WTC11 (cell line): ENCODE measurements around the gene UCK2. TPM values are rescaled to one million over a fixed set of nuclear protein-coding genes. Genes with fewer than 3 reads are reported as not detected.

Source experiments
- ATAC-seq: fragments of 200-7000 bp; cut with Tn5 transposase; 2 replicates; pipeline ENCODE4 v1.10.0; 2021; ENCODE audit warnings: mild to moderate bottlenecking, moderate library complexity
- CTCF ChIA-PET: fragments of 300-600 bp; sonication (Branson Sonifier 250); formaldehyde crosslinking; loops from one replicate; lab custom pipeline; 2021; ENCODE audit warnings: antibody characterized with exemption; lab: Charles Lee
- POLR2A ChIA-PET: fragments of 350-600 bp; sonication (Branson Sonifier 250); formaldehyde crosslinking; loops from one replicate; lab custom pipeline; 2021; ENCODE audit warnings: antibody characterized with exemption; lab: Charles Lee
- DNase-seq: peaks from one replicate; pipeline ENCODE4 v3.0.0; 2021; ENCODE audit warnings: low spot score
- H3K27ac Mint-ChIP-seq: 2 replicates; pipeline ENCODE4 v1.8.0; 2021; ENCODE audit warnings: mixed read lengths
- H3K27me3 Mint-ChIP-seq: 2 replicates; pipeline ENCODE4 v1.8.0; 2021; ENCODE audit warnings: low read depth, mild to moderate bottlenecking, moderate library complexity, mixed read lengths
- H3K36me3 Mint-ChIP-seq: 2 replicates; pipeline ENCODE4 v1.8.0; 2021; ENCODE audit warnings: mixed read lengths
- H3K4me1 Mint-ChIP-seq: 2 replicates; pipeline ENCODE4 v1.8.0; 2022; ENCODE audit warnings: mixed read lengths
- H3K4me3 Mint-ChIP-seq: 2 replicates; pipeline ENCODE4 v1.8.0; 2021; ENCODE audit warnings: mild to moderate bottlenecking, moderate library complexity, mixed read lengths
- H3K9me3 Mint-ChIP-seq: 2 replicates; pipeline ENCODE4 v1.8.0; 2021; ENCODE audit warnings: mixed read lengths
- CBFB ChIP-seq: sonication (generic); formaldehyde crosslinking; IDR thresholded peaks from 2 replicates; pipeline ENCODE4 v1.8.1; 2022; ENCODE audit warnings: mild to moderate bottlenecking, low read depth, missing genetic modification reagents
- E2F5 ChIP-seq: sonication (generic); formaldehyde crosslinking; IDR thresholded peaks from 2 replicates; pipeline ENCODE4 v1.8.1; 2022; ENCODE audit warnings: mild to moderate bottlenecking, moderate library complexity, missing genetic modification reagents
- ETV6 ChIP-seq: sonication (generic); formaldehyde crosslinking; IDR thresholded peaks from 2 replicates; pipeline ENCODE4 v1.8.1; 2022; ENCODE audit warnings: mild to moderate bottlenecking, missing genetic modification reagents
- GTF2I ChIP-seq: fragments of 250-450 bp; sonication (Bioruptor Pico); conservative IDR thresholded peaks from 2 replicates; pipeline ENCODE4 v1.4.0; 2021; ENCODE audit warnings: mild to moderate bottlenecking
- MYBL2 ChIP-seq: sonication (generic); formaldehyde crosslinking; IDR thresholded peaks from 2 replicates; pipeline ENCODE4 v1.8.1; 2023; ENCODE audit warnings: mild to moderate bottlenecking, moderate library complexity, missing genetic modification reagents
- NFYB ChIP-seq: sonication (generic); formaldehyde crosslinking; conservative IDR thresholded peaks from 2 replicates; pipeline ENCODE4 v1.8.0; 2022; ENCODE audit warnings: low read depth, missing genetic modification reagents
- OVOL2 ChIP-seq: fragments of 250-450 bp; sonication (Bioruptor Pico); IDR thresholded peaks from 2 replicates; pipeline ENCODE4 v1.9.0; 2021; ENCODE audit warnings: mild to moderate bottlenecking, borderline replicate concordance
- RORB ChIP-seq: fragments of 250-450 bp; sonication (Bioruptor Pico); IDR thresholded peaks from 2 replicates; pipeline ENCODE4 v1.9.0; 2021; ENCODE audit warnings: mild to moderate bottlenecking
- SOX15 ChIP-seq: fragments of 250-450 bp; sonication (Bioruptor Pico); IDR thresholded peaks from 2 replicates; pipeline ENCODE4 v1.9.0; 2021; ENCODE audit warnings: mild to moderate bottlenecking
- SP1 ChIP-seq: sonication (generic); formaldehyde crosslinking; conservative IDR thresholded peaks from 2 replicates; pipeline ENCODE4 v1.8.1; 2022; ENCODE audit warnings: missing genetic modification reagents
- STAT6 ChIP-seq: sonication (generic); formaldehyde crosslinking; conservative IDR thresholded peaks from 2 replicates; pipeline ENCODE4 v1.8.1; 2023; ENCODE audit warnings: mild to moderate bottlenecking, low read depth, missing genetic modification reagents, moderate library complexity
- TEAD4 ChIP-seq: sonication (generic); formaldehyde crosslinking; IDR thresholded peaks from 2 replicates; pipeline ENCODE4 v1.8.0; 2022; ENCODE audit warnings: mild to moderate bottlenecking, missing genetic modification reagents
- ZNF138 ChIP-seq: sonication (generic); formaldehyde crosslinking; conservative IDR thresholded peaks from 2 replicates; pipeline ENCODE4 v1.8.1; 2022; ENCODE audit warnings: mild to moderate bottlenecking, moderate library complexity, missing genetic modification reagents
- ZNF423 ChIP-seq: fragments of 250-450 bp; sonication (Bioruptor Pico); IDR thresholded peaks from 2 replicates; pipeline ENCODE4 v2.1.2; 2022; ENCODE audit warnings: mild to moderate bottlenecking, moderate library complexity
- total RNA-seq: library from RNA; stranded (reverse); gene quantifications from 3 replicates; pipeline ENCODE4 v1.2.3, GENCODE V29; 2021
- TF ChIP-seq, protein P1 (sequence below): sonication (generic); formaldehyde crosslinking; IDR thresholded peaks from 2 replicates; pipeline ENCODE4 v1.8.1; 2023; ENCODE audit warnings: mild to moderate bottlenecking, missing genetic modification reagents
- TF ChIP-seq, protein P2 (sequence below): sonication (generic); formaldehyde crosslinking; IDR thresholded peaks from 2 replicates; pipeline ENCODE4 v1.8.1; 2023; ENCODE audit warnings: mild to moderate bottlenecking, missing genetic modification reagents, moderate library complexity
- TF ChIP-seq, protein P3 (sequence below): sonication (generic); formaldehyde crosslinking; IDR thresholded peaks from 2 replicates; pipeline ENCODE4 v1.8.1; 2023; ENCODE audit warnings: mild to moderate bottlenecking, missing genetic modification reagents, moderate library complexity
- TF ChIP-seq, protein P4 (sequence below): fragments of 250-450 bp; sonication (Bioruptor Pico); IDR thresholded peaks from 2 replicates; pipeline ENCODE4 v1.9.0; 2021; ENCODE audit warnings: moderate library complexity, mild to moderate bottlenecking, inconsistent platforms, borderline replicate concordance

UCK2 gene
- total RNA-seq, 1 experiment from 2014 or later = 85.7 TPM

DNA sequence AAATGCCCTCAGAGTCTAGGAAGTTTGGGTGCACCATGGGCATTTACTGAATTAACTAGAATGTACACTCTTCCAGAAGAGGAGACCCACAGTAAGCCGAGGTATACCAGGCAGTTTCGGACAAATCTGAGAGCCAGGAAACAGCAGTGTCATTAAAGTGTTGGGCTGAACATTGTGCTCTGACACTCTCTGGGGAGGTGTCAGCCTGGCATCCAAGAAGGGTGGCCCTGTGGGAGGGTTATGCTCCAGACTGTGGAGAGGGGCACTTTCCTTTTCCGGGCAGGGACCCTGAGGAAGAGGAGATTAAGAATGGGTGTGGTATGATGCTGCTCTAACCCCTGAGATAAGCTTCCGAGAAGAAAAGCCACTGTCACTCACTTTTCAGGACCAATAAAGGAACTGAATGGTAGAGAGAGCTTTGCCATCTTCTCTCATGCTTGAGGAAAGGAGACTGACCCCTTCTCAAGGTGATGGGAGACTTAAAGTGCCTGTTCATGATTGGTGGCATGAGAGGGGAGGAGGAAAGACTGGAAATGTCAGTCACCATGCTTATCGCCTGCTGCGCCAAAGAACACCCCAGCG, 98.2 kb downstream of the UCK2 start (continued):
- TF ChIP-seq, protein P1, sequence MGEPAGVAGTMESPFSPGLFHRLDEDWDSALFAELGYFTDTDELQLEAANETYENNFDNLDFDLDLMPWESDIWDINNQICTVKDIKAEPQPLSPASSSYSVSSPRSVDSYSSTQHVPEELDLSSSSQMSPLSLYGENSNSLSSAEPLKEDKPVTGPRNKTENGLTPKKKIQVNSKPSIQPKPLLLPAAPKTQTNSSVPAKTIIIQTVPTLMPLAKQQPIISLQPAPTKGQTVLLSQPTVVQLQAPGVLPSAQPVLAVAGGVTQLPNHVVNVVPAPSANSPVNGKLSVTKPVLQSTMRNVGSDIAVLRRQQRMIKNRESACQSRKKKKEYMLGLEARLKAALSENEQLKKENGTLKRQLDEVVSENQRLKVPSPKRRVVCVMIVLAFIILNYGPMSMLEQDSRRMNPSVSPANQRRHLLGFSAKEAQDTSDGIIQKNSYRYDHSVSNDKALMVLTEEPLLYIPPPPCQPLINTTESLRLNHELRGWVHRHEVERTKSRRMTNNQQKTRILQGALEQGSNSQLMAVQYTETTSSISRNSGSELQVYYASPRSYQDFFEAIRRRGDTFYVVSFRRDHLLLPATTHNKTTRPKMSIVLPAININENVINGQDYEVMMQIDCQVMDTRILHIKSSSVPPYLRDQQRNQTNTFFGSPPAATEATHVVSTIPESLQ (CRISPR knock-in tag) = no peak
- TF ChIP-seq STAT6 (CRISPR knock-in tag) = no peak
- TF ChIP-seq, protein P2, sequence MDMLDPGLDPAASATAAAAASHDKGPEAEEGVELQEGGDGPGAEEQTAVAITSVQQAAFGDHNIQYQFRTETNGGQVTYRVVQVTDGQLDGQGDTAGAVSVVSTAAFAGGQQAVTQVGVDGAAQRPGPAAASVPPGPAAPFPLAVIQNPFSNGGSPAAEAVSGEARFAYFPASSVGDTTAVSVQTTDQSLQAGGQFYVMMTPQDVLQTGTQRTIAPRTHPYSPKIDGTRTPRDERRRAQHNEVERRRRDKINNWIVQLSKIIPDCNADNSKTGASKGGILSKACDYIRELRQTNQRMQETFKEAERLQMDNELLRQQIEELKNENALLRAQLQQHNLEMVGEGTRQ (CRISPR knock-in tag) = no peak
- TF ChIP-seq RORB (CRISPR knock-in tag) = no peak
- TF ChIP-seq ZNF138 (CRISPR knock-in tag) = no peak
- TF ChIP-seq E2F5 (CRISPR knock-in tag) = no peak
- TF ChIP-seq NFYB (CRISPR knock-in tag) = no peak
- TF ChIP-seq CBFB (CRISPR knock-in tag) = no peak

DNA sequence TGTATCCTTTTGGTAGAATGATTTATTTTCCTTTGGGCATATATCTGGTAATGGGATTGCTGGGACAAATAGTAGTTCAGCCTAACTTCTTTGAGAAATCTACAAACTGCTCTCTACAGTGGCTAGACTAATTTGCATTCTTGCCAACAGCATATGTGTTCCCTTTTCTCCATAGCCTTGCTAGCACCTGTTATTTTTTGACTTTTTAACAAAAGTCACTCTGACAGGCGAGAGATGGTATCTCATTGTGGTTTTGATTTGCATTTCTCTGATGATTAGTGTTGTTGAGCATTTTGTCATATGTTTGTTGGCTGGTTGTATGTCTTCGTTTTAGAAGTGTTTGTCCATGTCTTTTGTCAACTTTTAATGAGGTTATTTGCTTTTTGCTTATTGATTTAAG, 99.8 kb downstream of the UCK2 start:
- H3K36me3 Mint-ChIP-seq = no peaks in the 10 kb centered on the region
- H3K27me3 Mint-ChIP-seq = no peaks in the 10 kb centered on the region
- H3K27ac Mint-ChIP-seq = no peak overlapping the region
- ATAC-seq (no peak), DNase-seq (no peak)
- ChIA-PET CTCF (no interaction called here), POLR2A (no interaction called here)
- no peak overlapping the region for H3K4me3 Mint-ChIP-seq
- H3K4me1 Mint-ChIP-seq = no peaks in the 10 kb centered on the region
- no peaks in the 10 kb centered on the region for H3K9me3 Mint-ChIP-seq
- TF ChIP-seq OVOL2 (CRISPR knock-in tag) (no peak), MYBL2 (CRISPR knock-in tag) (no peak), GTF2I (CRISPR knock-in tag) (no peak), TEAD4 (no peak), ZNF423 (CRISPR knock-in tag) (no peak), SOX15 (CRISPR knock-in tag) (no peak), SP1 (no peak), ETV6 (CRISPR knock-in tag) (no peak)
- TF ChIP-seq, protein P3, sequence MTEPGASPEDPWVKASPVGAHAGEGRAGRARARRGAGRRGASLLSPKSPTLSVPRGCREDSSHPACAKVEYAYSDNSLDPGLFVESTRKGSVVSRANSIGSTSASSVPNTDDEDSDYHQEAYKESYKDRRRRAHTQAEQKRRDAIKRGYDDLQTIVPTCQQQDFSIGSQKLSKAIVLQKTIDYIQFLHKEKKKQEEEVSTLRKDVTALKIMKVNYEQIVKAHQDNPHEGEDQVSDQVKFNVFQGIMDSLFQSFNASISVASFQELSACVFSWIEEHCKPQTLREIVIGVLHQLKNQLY (CRISPR knock-in tag) = no peak
- TF ChIP-seq, protein P4, sequence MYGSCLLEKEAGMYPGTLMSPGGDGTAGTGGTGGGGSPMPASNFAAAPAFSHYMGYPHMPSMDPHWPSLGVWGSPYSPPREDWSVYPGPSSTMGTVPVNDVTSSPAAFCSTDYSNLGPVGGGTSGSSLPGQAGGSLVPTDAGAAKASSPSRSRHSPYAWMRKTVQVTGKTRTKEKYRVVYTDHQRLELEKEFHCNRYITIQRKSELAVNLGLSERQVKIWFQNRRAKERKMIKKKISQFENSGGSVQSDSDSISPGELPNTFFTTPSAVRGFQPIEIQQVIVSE (CRISPR knock-in tag) = no peak
